ENCODE data around the gene POU5F2. TPM values are rescaled to one million over a fixed set of nuclear protein-coding genes. Genes with fewer than 3 reads are reported as not detected.

The POU5F2 gene
- total RNA-seq, 2 donors from 2014 or later = 0.35 to 0.52 TPM

GRCh38 chr5:93723005-93723404 lies 18.4 kb downstream of the POU5F2 start:
- no peak for DNase-seq (ENCODE audit: low spot score)
- Histone ChIP-seq H3K4me3 (no peak overlapping the region), H3K9me3 (no peaks in the 10 kb centered on the region), H3K27me3 (no peaks in the 10 kb centered on the region), H3K36me3 (no peaks in the 10 kb centered on the region), H3K4me1 (no peaks in the 10 kb centered on the region), H3K27ac (no peak overlapping the region)
- TF ChIP-seq, protein P1, sequence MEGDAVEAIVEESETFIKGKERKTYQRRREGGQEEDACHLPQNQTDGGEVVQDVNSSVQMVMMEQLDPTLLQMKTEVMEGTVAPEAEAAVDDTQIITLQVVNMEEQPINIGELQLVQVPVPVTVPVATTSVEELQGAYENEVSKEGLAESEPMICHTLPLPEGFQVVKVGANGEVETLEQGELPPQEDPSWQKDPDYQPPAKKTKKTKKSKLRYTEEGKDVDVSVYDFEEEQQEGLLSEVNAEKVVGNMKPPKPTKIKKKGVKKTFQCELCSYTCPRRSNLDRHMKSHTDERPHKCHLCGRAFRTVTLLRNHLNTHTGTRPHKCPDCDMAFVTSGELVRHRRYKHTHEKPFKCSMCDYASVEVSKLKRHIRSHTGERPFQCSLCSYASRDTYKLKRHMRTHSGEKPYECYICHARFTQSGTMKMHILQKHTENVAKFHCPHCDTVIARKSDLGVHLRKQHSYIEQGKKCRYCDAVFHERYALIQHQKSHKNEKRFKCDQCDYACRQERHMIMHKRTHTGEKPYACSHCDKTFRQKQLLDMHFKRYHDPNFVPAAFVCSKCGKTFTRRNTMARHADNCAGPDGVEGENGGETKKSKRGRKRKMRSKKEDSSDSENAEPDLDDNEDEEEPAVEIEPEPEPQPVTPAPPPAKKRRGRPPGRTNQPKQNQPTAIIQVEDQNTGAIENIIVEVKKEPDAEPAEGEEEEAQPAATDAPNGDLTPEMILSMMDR (IDR thresholded peaks at IDR 0.05) = no peak

DNA sequence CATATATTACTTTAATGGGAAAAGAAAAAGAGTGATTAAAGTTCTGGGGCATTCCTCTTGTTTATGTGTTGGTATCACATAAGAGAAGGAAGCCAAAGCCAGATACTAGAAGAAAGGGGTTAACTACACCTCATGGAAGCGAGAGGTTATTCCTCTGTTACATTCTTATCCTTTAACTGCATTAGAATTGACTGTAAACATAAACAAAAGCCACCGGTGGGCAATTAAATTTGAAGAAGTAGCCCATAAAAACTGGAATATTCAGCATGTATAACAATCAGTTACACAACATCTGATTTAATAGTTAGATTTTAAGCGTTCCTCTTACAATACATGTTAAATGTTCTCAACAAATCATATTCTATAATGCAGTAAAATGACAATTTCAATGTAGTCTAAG lies 18.8 kb downstream of the POU5F2 start:
- Histone ChIP-seq H3K9me3 (no peaks in the 10 kb centered on the region), H3K4me1 (no peaks in the 10 kb centered on the region), H3K27ac (no peak overlapping the region), H3K36me3 (no peaks in the 10 kb centered on the region), H3K4me3 (no peak overlapping the region), H3K27me3 (no peaks in the 10 kb centered on the region)
- no peak for DNase-seq (ENCODE audit: low spot score)
- TF ChIP-seq, protein P1 (IDR thresholded peaks at IDR 0.05) = no peak

DNA sequence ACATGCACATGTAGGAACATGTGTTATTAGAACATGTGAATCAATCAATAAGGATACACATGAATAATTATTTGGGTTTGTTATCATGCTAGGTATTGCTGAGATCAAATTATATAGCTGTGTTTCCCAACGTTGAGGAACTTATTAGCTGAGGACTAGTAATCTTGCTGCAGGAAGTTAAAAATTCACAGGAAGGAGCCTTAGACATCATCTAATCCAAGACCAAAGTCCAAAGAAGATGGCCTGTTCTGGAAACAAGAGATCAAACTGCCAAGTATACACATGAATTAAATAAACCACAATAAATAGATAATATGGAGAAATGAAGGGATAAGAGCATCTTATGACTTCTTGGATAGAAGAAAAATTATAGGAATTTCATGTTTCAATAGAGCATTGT lies 19.9 kb downstream of the POU5F2 start:
- H3K27ac ChIP-seq = no peak overlapping the region
- H3K27me3 ChIP-seq = no peaks in the 10 kb centered on the region
- no peaks in the 10 kb centered on the region for H3K9me3 ChIP-seq
- H3K4me3 ChIP-seq = no peak overlapping the region
- H3K4me1 ChIP-seq = no peaks in the 10 kb centered on the region
- TF ChIP-seq, protein P1 (IDR thresholded peaks at IDR 0.05) = no peak
- no peak for DNase-seq (ENCODE audit: low spot score)
- H3K36me3 ChIP-seq = no peaks in the 10 kb centered on the region

DNA sequence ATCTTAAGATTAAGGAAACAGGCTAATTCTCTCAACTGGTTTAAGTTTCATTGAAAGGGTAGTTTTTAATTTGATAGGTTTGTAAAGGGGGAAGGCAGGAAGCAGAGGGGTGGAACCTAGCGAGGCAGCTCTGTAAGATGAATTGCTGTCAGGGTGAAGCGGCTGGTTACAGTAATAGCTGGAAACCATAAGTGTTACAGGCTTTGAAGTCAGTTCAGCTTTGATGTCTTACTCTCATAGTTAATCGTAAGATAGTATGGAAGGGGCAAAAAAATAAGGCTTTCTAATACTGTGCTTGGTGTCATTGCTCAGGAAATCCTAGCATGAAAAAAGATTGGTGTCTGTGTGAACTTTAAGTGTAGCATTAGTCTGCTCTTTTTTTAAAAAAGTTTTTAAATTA lies 20.3 kb downstream of the POU5F2 start:
- Histone ChIP-seq H3K36me3 (no peaks in the 10 kb centered on the region), H3K27ac (no peak overlapping the region), H3K4me3 (no peak overlapping the region), H3K9me3 (no peaks in the 10 kb centered on the region), H3K4me1 (no peaks in the 10 kb centered on the region), H3K27me3 (no peaks in the 10 kb centered on the region)
- TF ChIP-seq, protein P1 (IDR thresholded peaks at IDR 0.05) = no peak
- DNase-seq (ENCODE audit: low spot score) = no peak

- Histone ChIP-seq H3K36me3 (no peaks in the 10 kb centered on the region), H3K9me3 (peaks cover 0 to 6% of the 10 kb centered on the region in 2 donors), H3K4me1 (no peaks in the 10 kb centered on the region), H3K27ac (no peak overlapping the region), H3K4me3 (no peak overlapping the region), H3K27me3 (no peaks in the 10 kb centered on the region)
- DNase-seq (ENCODE audit: low spot score) = no peak
- TF ChIP-seq, protein P1 (IDR thresholded peaks at IDR 0.05) = no peak
These were observed 24.2 kb downstream of the POU5F2 start for GRCh38 chr5:93717162-93717561.

- Histone ChIP-seq H3K27me3 (no peaks in the 10 kb centered on the region), H3K36me3 (no peaks in the 10 kb centered on the region), H3K4me3 (no peak overlapping the region), H3K4me1 (no peaks in the 10 kb centered on the region), H3K27ac (no peak overlapping the region), H3K9me3 (peaks cover 0 to 6% of the 10 kb centered on the region in 2 donors)
- TF ChIP-seq, protein P1 (IDR thresholded peaks at IDR 0.05) = no peak
- DNase-seq (ENCODE audit: low spot score) = no peak
These were observed 24.9 kb downstream of the POU5F2 start for GRCh38 chr5:93716453-93716852.

Measured in right atrium auricular region (tissue), 2 donors.